Measurements from ENCODE around the gene TMPRSS4. TPM values are rescaled to one million over a fixed set of nuclear protein-coding genes. Genes with fewer than 3 reads are reported as not detected.

TMPRSS4 gene
- polyA plus RNA-seq, 3 donors = 27.4 to 39.8 (median 27.6) TPM

DNA sequence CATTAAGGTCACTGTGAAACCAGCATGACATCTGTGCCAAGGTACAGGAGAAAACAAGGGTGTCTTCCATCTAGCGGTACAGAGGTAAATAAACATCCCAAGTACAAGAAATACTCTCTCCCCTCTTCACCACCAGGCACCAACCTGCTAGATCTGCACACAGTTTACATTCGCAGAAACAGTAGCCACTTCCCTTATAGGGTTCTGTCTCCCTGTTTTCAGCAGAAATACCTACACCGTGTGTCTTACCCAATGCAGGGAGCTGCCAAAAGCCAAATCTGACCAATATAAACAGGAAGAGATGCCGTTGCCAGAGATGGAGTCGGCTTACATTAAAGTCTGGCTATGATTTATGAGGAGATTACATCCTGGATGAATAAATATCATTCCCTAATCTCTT lies 74.6 kb downstream of the TMPRSS4 start:
- no peak for DNase-seq (ENCODE audit: low read depth in 3 of 3, low spot score in 2 of 3)

DNA sequence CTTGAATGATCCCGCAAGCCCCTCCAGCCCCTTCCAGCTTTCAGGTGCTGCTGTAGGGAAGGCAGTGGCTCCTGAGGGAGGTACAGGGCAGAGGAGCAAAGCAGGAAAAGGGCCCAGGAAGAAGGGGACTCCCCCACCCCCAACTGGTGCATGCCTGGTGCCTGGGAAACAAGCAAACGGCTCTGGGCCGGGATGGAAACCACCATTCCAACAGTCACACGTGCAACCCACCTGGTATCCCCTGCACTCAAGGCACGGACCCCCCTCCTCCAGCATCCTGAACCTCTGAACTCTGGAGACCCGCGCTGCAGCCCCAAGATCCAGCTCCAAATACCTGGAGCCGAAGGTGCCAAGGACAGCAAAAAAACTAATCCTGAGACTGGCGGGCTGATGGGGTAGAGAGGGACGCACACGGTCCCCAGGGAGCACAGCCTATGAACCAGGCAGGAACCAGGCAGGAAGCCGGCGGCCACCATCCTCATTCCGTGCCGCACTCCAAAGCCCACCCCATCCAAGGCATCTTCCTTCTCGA lies 75.2 kb downstream of the TMPRSS4 start:
- no peak for DNase-seq (ENCODE audit: low read depth in 3 of 3, low spot score in 2 of 3)

DNA sequence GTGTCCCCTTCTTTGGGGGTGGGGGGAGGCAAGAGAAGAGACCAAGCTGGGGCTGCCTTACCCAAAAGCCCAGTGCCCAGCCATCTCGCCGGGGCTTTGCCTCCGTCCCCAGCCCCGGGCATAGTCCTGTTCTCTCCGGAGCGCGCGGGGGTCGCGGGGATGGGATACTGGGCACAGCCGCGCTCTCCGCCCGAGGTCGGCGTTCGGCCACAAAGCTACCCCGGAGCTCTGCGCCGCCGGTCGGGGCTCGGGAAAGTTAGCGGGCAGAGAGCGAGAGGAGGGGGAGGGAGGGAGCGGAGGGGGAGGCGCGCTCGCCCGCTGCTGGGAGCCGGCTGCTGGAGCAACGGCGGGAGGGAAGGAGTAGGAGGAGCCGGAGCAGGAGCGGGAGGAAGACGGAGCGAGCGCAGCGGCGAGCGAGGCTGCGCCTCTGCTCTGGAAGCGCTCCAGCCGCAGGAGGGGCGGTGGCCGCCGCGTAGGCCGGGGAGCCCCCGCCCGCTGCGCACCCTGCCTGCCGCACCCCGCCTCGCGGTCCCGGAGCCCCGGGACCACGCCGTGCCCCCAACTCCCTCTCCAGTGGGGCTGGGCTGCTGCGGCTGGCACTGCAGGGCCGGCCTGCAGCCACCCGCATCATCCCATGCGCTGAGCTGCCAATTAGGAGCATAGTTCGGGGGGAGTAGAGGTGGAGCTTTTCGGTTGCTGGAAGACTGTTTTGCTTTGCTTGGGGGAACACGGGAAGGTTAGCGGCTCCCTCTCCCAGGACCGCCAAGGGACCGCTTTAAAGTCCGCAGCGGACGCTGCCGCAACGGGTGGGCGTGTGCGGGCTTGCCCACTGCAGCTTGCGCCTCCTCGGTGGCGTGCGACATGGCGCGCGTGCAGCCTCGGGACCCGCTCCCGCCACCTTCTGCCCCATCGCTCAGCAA lies 75.9 kb downstream of the TMPRSS4 start, which contains the start of gene SCN4B:
SCN4B (minus strand) TSS at position 272 of the 920 bp plus-strand sequence; CDS start at position 122, 150 bp downstream.
- no peak for DNase-seq (ENCODE audit: low read depth in 3 of 3, low spot score in 2 of 3)

DNA sequence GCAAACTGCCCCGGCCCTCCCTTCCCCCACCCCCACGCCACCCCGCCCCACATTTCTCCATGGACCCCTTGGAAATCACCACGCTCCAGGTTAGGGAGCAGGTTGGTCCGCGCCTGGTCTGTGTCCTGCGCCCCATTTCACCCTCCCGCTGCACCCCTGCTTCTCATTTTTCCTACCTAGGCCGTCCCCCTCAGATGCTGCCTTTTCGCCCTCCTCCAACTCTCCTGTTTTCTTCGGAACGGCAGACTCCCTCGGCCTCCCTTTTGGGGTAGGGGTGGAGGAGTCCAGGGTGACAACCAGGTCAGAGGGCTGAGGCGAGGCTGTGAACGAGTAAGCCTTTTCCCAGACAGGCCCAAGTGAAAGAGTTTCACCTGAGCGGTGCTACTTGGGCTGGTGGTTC lies 76.6 kb downstream of the TMPRSS4 start:
- DNase-seq (ENCODE audit: low read depth in 3 of 3, low spot score in 2 of 3) = no peak

DNA sequence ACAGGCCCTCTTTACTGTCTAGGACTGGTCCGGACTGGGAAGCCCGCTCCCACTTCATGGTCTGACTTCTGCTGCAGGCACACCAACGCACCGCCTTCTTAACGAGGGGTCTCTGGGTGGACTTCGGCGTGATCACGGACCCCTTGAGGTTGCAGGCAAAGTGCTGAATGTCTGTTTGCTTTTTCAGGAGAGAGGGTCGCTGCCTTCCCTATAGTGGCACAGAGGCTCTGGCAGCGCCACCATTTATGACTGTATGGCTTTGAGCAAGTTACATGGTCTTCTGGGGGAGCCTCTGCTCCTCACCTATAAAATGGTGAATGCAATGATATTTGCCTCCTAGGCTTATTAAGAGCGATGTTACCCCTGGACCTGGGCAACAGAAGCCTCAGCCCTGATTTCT lies 77.1 kb downstream of the TMPRSS4 start:
- no peak for DNase-seq (ENCODE audit: low read depth in 3 of 3, low spot score in 2 of 3)

DNA sequence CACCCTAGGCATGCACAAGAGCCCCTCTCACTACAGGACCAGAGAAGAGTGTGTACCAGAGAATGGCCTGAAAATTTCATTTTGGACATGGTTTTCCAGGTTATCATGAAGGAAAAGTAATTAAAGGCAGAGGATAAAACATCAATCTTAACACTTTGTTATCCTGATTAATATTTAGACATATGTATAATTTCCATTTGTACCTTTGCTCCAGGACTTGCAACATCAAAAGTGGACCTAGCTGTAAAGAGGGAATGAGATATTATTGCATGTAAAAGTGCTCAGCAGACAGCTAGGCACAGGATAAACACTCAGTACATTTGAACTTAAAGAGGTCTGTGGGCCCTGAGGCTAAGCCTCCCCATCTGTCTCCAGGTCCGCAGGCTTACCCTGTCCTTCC lies 77.8 kb downstream of the TMPRSS4 start:
- no peak for DNase-seq (ENCODE audit: low read depth in 3 of 3, low spot score in 2 of 3)

DNA sequence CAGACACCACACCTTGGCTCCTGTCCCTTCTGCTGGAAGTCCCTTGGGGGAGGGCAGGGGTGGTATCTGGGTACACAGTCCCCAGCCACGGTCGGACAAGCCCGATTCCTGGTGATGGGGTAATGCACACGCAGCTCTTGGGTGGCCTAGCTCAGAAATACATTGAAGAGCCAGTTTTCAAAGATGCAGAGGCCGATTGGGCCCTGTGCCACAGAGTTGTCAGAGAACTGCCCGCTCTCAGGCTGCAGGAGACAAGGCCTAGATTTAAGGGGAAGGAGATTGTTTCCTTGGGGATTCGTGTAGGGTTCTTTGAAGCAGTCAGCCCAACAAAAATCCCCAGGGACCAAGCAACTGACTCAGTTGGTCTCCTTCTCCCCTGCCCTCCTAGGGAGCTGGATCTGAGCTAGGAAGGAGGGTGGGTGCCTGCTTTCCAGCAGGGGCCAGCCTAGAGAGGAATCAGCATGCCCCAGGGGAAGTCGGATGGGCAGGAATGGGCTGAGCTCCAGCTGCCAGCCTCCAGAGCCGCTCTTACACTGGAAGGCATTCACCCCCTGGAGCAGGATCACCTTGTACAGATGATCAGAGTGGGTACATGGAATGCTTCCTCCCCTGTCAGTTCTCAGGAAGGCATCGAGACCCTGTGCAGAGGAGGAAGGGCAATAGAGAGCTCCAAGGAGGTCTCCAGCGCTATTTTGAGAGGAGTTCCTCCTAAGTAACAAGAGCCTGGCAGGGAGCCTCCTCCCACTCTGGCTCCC lies 79.1 kb downstream of the TMPRSS4 start:
- DNase-seq (ENCODE audit: low read depth in 3 of 3, low spot score in 2 of 3) = no peak

DNA sequence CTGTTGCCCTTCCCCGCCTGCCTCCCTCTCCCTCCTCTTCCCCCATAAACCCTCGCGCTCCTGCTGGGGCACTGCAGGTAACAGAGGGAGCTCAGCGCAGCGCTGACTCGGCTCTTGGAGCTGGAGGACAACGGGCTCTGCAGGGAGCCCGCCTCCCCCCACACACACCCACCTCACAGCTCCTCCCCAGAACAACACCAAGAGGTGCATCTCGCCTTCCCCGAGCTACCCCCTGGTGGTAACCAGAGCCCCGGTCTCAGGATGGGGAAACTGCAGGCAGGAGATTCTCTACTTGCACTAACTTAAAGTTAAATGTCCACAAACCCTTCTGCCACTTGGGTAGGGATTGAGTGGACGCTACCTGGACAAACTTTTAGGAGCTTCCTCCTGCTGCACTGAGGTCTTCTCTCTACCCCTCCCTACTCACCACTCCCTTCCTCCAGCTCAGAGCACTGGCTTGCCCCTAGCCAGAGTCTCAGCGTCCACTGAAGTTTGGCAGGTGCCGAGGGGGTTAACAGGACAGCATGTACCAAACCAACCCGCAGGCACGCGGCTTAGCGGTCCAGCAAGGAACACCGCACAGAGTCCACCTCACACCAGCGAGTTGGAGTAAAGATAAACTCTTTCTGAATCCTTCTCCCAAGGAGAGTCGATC lies 79.8 kb downstream of the TMPRSS4 start:
- DNase-seq (ENCODE audit: low read depth in 3 of 3, low spot score in 2 of 3) = no peak

DNA sequence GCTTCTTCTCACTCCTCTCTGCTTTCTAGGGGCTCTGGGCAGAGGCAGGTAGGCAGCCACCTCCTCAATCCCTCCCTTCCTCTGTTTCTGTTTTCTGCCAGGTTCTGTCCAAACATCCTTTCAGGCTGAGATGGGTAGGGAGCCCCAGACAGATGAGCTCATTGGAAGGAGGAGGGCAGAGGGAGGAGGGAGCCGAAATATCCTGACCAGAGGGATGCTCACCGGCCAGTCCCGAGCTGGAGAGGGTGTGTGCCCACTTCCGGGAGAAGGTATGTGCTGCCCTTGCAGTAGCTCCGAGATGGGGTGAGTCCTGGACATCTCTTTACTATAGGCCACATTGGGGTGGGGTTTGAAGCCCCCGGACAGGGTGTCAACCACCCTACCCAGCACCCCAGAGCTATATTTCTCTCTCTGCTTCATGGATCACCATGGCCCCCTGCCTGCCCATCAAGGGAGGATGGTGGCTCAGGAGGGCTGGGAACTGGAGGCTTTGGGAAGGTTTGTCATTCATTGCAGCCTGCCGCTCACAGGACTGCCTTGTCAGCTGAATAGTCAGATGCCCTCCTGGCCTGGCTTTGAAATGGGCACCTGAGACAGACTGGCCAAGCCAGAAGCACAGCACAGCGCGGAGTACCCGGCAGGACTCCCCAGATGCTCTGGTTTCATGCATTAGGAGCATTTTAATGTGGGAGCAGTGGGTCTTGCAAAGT lies 80.5 kb downstream of the TMPRSS4 start:
- DNase-seq (ENCODE audit: low read depth in 3 of 3, low spot score in 2 of 3) = no peak

DNA sequence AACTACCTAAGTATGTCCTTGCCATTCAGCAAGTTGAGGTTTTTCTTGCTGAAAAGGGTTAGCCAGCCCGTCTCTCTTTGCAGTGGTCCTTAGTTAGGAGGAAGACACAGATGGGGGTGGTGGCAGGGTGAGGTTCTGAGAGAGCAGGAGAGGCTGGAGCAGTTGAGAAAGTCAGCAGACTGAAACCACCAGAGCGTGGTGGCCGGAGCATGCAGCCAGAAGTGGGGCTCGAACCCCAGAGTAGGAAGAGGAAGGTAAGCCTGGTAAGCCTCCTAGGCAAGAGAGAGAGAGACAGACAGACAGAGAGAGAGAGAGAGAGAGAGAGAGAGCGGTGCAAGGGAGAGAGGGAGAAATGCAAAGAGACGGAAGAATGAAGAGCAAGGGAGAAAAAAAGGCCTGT lies 84.9 kb downstream of the TMPRSS4 start:
- DNase-seq (ENCODE audit: low read depth in 3 of 3, low spot score in 2 of 3) = no peak

DNA sequence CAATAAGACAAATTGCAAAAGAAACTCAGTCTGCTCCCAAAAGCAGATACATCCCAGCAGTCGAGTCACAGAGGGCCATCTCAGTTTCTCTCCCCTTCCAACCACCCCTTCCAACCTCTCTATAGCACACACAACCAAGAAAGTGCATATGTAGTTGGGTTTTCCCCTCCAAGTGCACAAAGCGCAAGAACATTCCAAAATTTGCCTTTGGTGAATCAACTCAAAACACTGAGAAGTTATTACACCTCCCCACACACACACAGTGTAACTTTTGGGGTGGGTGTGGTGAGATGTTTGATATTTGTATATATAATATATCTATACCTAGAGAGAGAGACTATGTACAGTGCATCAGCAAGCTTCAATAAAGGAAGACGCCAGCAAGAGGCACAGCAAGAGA lies 86.0 kb downstream of the TMPRSS4 start:
- no peak for DNase-seq (ENCODE audit: low read depth in 3 of 3, low spot score in 2 of 3)

DNA sequence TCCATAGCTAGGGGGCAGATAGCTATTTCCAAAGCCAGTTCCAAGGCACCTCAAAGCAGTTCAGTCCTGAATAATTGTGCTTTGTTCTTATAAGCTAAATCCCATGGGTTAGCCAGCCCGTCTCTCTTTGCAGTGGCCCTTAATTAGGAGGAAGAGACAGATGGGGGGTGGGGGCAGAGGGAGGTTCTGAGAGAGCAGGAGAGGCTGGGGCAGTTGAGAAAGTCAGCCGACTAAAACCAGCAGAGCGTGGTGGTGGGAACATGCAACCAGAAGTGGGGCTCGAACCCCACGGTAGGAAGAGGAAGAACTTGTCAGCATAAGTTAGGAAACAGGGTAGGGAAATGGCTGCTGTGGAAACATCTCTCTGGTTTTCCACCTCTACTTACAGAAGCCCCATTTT lies 86.6 kb downstream of the TMPRSS4 start:
- no peak for DNase-seq (ENCODE audit: low read depth in 3 of 3, low spot score in 2 of 3)

DNA sequence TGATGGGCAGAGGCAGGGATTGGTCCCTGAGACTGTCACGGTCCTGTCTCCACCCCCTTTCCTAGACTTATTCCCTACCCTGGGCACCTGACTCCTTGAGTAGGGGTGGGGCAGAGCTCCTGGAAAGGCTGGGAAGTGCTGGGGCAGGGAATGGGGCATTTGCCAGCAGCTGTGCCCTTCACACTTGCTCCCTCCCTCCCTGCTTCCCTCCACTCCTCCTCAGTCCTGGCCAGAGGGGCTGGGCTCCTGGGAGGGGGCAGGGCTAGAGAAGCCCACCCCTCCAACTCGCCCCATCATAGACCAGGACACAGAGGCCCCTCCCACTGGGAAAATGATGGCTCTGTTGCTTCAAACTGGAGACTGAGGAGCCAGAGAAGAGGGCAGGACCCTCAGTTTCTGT lies 88.0 kb downstream of the TMPRSS4 start:
- DNase-seq (ENCODE audit: low read depth in 3 of 3, low spot score in 2 of 3) = no peak

DNA sequence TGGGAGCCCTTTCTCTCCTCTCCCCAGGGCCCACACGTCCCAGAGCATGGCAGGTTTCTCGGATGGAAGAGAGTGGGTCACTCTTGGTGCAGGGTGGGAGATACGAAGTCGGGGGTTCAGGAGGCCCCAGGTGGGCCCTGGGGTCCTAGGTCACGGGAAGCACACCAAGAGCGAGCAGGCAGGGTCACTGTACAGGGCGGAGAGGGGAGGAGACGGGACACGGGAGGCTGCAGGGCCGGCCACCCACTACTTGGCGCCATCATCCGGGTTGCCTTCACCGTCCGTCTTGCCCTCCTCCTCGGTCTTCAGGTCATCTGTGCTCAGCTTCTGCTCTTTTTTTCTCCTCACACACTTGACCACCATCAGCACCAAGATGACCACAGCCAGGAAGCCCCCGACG lies 89.8 kb downstream of the TMPRSS4 start:
- no peak for DNase-seq (ENCODE audit: low read depth in 3 of 3, low spot score in 2 of 3)

DNA sequence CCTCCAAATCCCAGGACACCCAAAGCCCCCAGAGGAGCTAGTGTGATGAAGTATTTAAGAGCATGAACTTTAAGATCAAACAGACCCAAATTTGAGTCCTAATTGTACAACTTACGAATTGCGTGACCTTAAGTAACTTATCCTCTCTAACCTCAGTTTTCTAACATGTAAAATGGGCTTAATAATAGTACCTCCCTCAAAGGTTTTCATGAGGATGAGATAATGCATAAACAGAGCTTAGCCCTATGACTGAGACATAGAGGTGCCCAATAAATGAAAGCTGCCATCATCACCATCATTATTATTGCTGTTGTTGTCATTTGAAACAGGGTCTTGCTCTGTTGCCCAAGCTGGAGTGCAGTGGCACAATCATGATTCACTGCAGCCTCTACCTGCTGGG lies 90.4 kb downstream of the TMPRSS4 start:
- DNase-seq (ENCODE audit: low read depth in 3 of 3, low spot score in 2 of 3) = no peak

DNA sequence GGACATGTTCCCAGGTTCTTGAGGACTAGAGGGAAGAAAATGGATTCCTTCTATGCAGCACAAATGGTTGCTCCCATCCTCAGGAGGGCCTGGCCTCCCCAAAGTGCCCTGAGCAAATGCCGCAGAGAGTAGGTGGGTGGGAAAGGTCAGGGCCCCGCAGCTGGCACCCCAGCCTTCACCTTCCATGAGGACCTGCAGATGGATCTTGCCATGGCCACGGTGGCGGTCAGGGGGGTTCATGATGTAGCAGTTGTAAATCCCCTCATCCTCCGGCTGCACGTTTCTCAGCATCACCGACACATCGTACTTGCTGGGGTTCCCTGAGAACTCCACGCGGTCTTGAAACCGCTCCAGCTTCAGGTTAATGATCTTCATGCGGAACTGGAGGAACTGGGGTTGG lies 91.0 kb downstream of the TMPRSS4 start:
- no peak for DNase-seq (ENCODE audit: low read depth in 3 of 3, low spot score in 2 of 3)

DNA sequence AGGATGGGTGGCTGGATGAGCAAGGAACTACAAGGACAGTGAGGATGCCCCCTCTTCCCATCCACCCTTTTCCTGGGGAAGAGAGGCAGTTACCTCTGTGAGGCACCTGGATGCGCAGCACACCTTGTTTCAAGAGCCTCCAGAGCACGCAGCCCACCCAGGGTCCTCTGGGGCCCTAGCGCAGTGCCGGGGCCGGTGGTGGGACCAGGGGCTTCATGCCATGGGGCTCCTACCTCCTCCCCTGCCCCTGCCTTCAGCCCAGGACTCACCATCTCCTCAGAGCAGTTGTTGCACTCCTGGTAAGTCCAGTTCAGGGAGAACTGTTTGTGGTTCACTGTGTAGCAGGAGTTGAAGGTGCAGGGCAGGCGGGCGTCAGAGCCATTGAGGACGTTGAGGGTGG lies 91.4 kb downstream of the TMPRSS4 start:
- no peak for DNase-seq (ENCODE audit: low read depth in 3 of 3, low spot score in 2 of 3)

DNA sequence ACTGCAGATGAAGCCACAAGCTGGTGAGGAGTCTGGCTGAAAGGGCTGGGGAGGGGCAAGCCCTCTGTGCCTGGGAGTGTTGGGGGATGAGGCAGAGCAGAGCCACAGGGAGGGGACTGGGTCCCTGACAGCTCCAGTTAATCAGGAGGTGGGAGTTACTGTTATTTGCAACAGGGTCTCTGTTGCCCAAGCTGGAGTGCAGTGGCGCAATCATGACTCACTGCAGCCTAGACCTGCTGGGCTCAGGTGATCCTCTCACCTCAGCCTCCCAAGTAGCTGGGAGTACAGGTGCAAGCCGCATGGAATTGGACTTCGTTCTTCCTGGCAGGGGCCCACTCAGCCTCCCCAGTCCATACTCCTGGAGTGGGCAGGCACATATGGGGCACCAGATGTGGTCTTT lies 91.9 kb downstream of the TMPRSS4 start:
- DNase-seq (ENCODE audit: low read depth in 3 of 3, low spot score in 2 of 3) = no peak

DNA sequence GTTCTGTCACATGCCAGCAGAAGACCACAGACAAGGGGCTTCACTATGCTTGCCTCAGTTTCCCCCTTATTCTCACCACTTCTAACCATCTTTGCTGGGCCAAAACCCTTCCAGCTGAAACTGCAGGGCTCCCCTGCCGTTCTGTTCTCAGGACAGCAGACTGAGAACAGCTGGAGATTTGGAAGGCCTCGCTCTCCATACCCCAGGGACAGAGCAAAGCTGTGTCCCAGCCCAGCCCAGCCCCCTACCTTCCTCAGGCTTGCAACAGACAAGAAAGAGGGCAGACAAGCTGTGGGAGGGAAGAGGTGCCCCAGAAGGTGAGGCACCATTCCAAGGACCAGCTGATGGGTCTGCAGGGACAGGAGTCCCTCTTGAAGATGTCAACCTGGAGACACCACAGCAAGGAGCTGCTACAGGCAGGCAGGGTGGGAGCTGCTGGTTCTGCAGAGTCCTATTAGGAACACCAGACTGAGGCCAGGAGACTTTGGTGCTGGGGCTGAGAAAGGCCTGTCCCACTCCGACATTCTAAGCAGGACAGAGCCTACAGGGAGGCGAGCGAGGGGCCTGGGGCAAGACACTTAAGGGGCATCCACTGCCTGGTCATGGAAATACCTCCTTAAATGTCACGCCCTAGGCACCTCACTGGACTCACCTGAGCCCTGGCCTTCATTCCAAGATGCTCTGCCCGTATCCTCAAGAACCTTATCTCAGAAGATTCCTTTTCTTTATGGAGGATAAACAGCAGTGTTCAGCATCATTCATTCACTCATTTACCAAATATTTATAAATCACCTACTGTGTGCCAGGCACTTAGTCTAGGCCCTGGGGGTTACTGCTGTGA lies 92.6 kb downstream of the TMPRSS4 start:
- no peak for DNase-seq (ENCODE audit: low read depth in 3 of 3, low spot score in 2 of 3)

DNA sequence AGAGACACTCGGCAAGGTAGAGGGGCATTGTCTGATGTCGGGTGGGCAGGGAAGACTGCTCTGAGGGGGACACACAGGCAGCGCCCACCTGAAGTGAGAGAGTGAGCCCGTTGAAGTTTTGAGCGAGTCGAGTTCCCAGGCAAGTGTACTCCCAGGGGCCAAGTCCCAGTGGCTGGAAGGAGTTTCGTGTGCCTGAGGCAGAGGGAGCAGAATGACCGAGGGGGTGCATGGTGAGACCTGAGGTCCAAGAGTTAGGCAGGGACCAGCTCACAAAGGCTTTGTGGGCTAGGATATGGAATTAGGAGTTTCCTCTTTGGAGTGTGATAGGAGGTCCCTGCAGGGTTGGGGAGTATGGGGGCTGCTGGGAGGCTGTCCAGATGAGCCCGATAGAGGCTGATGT lies 93.4 kb downstream of the TMPRSS4 start:
- DNase-seq (ENCODE audit: low read depth in 3 of 3, low spot score in 2 of 3) = no peak

Measured in right renal cortex interstitium (tissue), 3 donors.